ENCODE measurements around the gene SPN.
"Not testable (repeated sequence)": the region's sequence is repeated elsewhere in the genome, so short reads cannot be mapped to it uniquely, and the experiment has no call there.

The SPN gene

GRCh38 chr16:29650771-29651170 is 12.3 kb upstream of the SPN start:
- no peak overlapping the region for H3K27ac ChIP-seq (ENCODE audit: low read length)
- no peak overlapping the region for H3K4me3 ChIP-seq (ENCODE audit: low read length)
- H3K4me1 ChIP-seq (ENCODE audit: insufficient read depth, low read length): no peaks in the 10 kb centered on the region; the same call in 1 of the 2 replicates

GRCh38 chr16:29651774-29652349 is 11.2 kb upstream of the SPN start:
- no peak overlapping the region for H3K27ac ChIP-seq (ENCODE audit: low read length)
- H3K36me3 ChIP-seq (ENCODE audit: insufficient read depth, low read depth, low read length): no peaks in the 10 kb centered on the region
- no peaks in the 10 kb centered on the region; the same call in 1 of the 2 replicates for H3K4me1 ChIP-seq (ENCODE audit: insufficient read depth, low read length)
- no peak overlapping the region for H3K4me3 ChIP-seq (ENCODE audit: low read length)
- no peaks in the 10 kb centered on the region for H3K27me3 ChIP-seq (ENCODE audit: insufficient read depth, low read length)
- H3K9me3 ChIP-seq (ENCODE audit: insufficient read depth, low read depth, low read length): no peaks in the 10 kb centered on the region
- H3K9ac ChIP-seq (ENCODE audit: low read depth, low read length): no peak overlapping the region

More at GRCh38 chr16:29650771-29651170, 12.3 kb upstream of the SPN start:
- Histone ChIP-seq H3K36me3 (ENCODE audit: insufficient read depth, low read depth, low read length) (no peaks in the 10 kb centered on the region), H3K9ac (ENCODE audit: low read depth, low read length) (no peak overlapping the region), H3K27me3 (ENCODE audit: insufficient read depth, low read length) (no peaks in the 10 kb centered on the region), H3K9me3 (ENCODE audit: insufficient read depth, low read depth, low read length) (no peaks in the 10 kb centered on the region)

DNA sequence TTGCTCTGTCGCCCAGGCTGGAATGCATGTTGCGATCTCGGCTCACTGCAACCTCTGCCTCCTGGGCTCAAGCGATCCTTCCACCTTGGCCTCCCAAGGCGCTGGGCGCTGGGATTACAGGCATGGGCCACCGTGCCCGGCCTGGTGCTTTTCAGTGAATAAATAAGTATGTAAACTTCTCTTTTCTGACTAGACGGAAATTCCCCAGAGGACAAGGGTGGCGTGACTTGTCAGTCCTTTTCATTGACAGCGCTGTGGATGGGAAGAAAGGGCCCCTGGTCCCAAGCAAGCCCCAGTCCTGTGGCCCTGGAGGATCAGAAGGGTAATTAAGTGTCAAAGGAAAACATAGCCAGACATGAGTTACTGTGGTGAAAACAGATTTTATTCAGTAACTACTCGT is 9.6 kb upstream of the SPN start:
- H3K9ac ChIP-seq (ENCODE audit: low read depth, low read length): no peak overlapping the region

DNA sequence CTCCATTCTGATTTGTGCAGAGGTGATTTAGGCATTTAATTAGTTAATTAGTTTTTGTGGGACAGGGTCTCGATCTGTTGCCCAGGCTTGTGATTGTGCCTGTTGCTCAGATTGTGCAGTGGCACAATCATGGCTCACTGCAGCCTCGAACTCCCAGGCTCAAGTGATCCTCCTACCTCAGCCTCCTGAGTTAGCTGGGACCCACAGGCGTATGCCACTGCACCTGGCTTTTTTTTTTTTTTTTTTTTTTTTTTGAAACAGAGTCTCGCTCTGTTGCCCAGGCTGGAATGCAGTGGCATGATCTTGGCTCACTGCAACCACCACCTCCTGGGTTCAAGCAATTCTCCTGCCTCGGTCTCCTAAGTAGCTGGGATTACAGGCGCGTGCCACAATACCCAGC is 9.2 kb upstream of the SPN start:
- not testable (repeated sequence) for H3K27ac ChIP-seq (ENCODE audit: low read length); H3K27me3 ChIP-seq (ENCODE audit: insufficient read depth, low read length); H3K4me1 ChIP-seq (ENCODE audit: insufficient read depth, low read length)

More for the DNA sequence above, 9.6 kb upstream of the SPN start:
- Histone ChIP-seq H3K27ac (ENCODE audit: low read length) (no peak overlapping the region), H3K9me3 (ENCODE audit: insufficient read depth, low read depth, low read length) (no peaks in the 10 kb centered on the region), H3K4me1 (ENCODE audit: insufficient read depth, low read length) (no peaks in the 10 kb centered on the region; the same call in 1 of the 2 replicates), H3K27me3 (ENCODE audit: insufficient read depth, low read length) (no peaks in the 10 kb centered on the region), H3K36me3 (ENCODE audit: insufficient read depth, low read depth, low read length) (no peaks in the 10 kb centered on the region), H3K4me3 (ENCODE audit: low read length) (no peak overlapping the region)

DNA sequence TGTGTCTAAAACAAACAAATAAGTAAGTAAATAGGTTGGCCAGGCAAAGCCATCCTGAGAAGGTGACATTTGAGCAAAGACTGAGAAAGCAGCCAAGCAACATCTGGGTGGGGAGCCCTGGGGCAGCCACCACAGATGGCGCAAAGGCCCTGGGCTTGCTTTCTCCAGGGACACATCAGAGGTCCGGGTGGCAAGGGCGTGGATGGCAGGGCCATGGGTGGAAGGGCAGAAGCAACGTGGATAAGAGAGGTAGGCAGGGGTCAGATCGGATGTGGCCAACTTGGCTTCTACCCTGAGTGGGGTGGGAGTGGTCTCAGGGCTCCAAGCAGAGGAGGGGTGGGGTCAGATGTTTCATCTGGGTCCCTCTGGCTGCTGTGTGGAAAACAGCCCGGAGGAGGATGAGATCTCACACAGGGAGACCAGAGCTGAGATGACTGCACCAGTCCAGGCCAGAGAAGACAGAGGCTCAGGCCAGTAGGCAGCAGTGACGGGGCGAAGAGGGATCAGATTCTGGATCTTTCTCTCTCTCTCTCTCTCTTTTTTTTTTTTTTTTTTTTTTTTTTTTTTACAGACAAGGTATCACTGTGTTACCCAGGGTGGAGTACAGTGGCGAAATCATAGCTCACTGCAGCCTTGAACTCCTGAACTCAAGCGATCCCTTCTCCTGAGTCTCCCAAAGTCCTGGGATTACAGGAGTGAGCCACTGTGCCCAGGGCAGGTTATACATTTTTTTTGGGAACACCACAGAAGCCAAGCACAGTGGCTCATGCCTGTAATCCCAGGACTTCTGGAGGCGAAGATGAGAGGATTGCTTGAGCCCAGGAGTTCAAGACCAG is 6.1 kb upstream of the SPN start:
- Histone ChIP-seq H3K27ac (ENCODE audit: low read length) (no peak overlapping the region), H3K9me3 (ENCODE audit: insufficient read depth, low read depth, low read length) (no peaks in the 10 kb centered on the region), H3K36me3 (ENCODE audit: insufficient read depth, low read depth, low read length) (no peaks in the 10 kb centered on the region), H3K4me1 (ENCODE audit: insufficient read depth, low read length) (no peaks in the 10 kb centered on the region), H3K27me3 (ENCODE audit: insufficient read depth, low read length) (no peaks in the 10 kb centered on the region), H3K9ac (ENCODE audit: low read depth, low read length) (no peak overlapping the region), H3K4me3 (ENCODE audit: low read length) (no peak overlapping the region)

More for the DNA sequence above, 9.2 kb upstream of the SPN start:
- not testable (repeated sequence) for H3K36me3 ChIP-seq (ENCODE audit: insufficient read depth, low read depth, low read length); H3K9ac ChIP-seq (ENCODE audit: low read depth, low read length); H3K4me3 ChIP-seq (ENCODE audit: low read length); H3K9me3 ChIP-seq (ENCODE audit: insufficient read depth, low read depth, low read length)

- H3K9ac ChIP-seq (ENCODE audit: low read depth, low read length): no peak overlapping the region
- no peaks in the 10 kb centered on the region for H3K4me1 ChIP-seq (ENCODE audit: insufficient read depth, low read length)
- no peak overlapping the region for H3K27ac ChIP-seq (ENCODE audit: low read length)
- H3K36me3 ChIP-seq (ENCODE audit: insufficient read depth, low read depth, low read length): no peaks in the 10 kb centered on the region
- H3K4me3 ChIP-seq (ENCODE audit: low read length): no peak overlapping the region
- H3K9me3 ChIP-seq (ENCODE audit: insufficient read depth, low read depth, low read length): no peaks in the 10 kb centered on the region
- no peaks in the 10 kb centered on the region for H3K27me3 ChIP-seq (ENCODE audit: insufficient read depth, low read length)
Measured at GRCh38 chr16:29658705-29659104, 4.3 kb upstream of the SPN start.

- Histone ChIP-seq H3K36me3 (ENCODE audit: insufficient read depth, low read depth, low read length) (no peaks in the 10 kb centered on the region), H3K27ac (ENCODE audit: low read length) (no peak overlapping the region), H3K9ac (ENCODE audit: low read depth, low read length) (no peak overlapping the region), H3K9me3 (ENCODE audit: insufficient read depth, low read depth, low read length) (no peaks in the 10 kb centered on the region), H3K4me3 (ENCODE audit: low read length) (no peak overlapping the region), H3K4me1 (ENCODE audit: insufficient read depth, low read length) (peaks cover 6% of the 10 kb centered on the region; the same call in 1 of the 2 replicates), H3K27me3 (ENCODE audit: insufficient read depth, low read length) (no peaks in the 10 kb centered on the region)
Measured at GRCh38 chr16:29662000-29662728, 883 bp upstream of the SPN start.

DNA sequence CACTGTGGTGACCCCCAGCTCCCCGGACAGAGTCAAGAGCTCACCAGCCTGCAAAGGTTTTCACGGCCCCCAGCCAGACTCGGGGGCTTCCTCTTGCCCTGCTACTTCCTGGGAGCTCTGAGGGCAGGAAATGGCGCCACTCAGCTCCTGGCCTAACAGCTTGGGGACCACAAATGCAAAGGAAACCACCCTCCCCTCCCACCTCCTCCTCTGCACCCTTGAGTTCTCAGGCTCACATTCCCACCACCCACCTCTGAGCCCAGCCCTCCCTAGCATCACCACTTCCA is 375 bp upstream of the SPN start:
- no peak overlapping the region for H3K4me3 ChIP-seq (ENCODE audit: low read length)
- H3K36me3 ChIP-seq (ENCODE audit: insufficient read depth, low read depth, low read length): no peaks in the 10 kb centered on the region
- H3K27ac ChIP-seq (ENCODE audit: low read length): no peak overlapping the region
- peaks cover 7% of the 10 kb centered on the region; the same call in 1 of the 2 replicates for H3K4me1 ChIP-seq (ENCODE audit: insufficient read depth, low read length)
- no peaks in the 10 kb centered on the region for H3K9me3 ChIP-seq (ENCODE audit: insufficient read depth, low read depth, low read length)
- no peak overlapping the region for H3K9ac ChIP-seq (ENCODE audit: low read depth, low read length)
- H3K27me3 ChIP-seq (ENCODE audit: insufficient read depth, low read length): no peaks in the 10 kb centered on the region

- Histone ChIP-seq H3K9me3 (ENCODE audit: insufficient read depth, low read depth, low read length) (no peaks in the 10 kb centered on the region), H3K36me3 (ENCODE audit: insufficient read depth, low read depth, low read length) (no peaks in the 10 kb centered on the region), H3K9ac (ENCODE audit: low read depth, low read length) (no peak overlapping the region), H3K4me1 (ENCODE audit: insufficient read depth, low read length) (peaks cover 7% of the 10 kb centered on the region; the same call in 1 of the 2 replicates), H3K4me3 (ENCODE audit: low read length) (no peak overlapping the region), H3K27ac (ENCODE audit: low read length) (no peak overlapping the region), H3K27me3 (ENCODE audit: insufficient read depth, low read length) (no peaks in the 10 kb centered on the region)
Measured at GRCh38 chr16:29663807-29664090, 702 bp downstream of the SPN start.

GRCh38 chr16:29664091-29664921 is 1.3 kb downstream of the SPN start:
- Histone ChIP-seq H3K36me3 (ENCODE audit: insufficient read depth, low read depth, low read length) (no peaks in the 10 kb centered on the region), H3K27ac (ENCODE audit: low read length) (no peak overlapping the region), H3K27me3 (ENCODE audit: insufficient read depth, low read length) (no peaks in the 10 kb centered on the region), H3K4me3 (ENCODE audit: low read length) (no peak overlapping the region), H3K9ac (ENCODE audit: low read depth, low read length) (no peak overlapping the region), H3K4me1 (ENCODE audit: insufficient read depth, low read length) (peaks cover 7% of the 10 kb centered on the region; the same call in 1 of the 2 replicates), H3K9me3 (ENCODE audit: insufficient read depth, low read depth, low read length) (no peaks in the 10 kb centered on the region)

GRCh38 chr16:29665294-29666077 is 2.4 kb downstream of the SPN start:
- Histone ChIP-seq H3K36me3 (ENCODE audit: insufficient read depth, low read depth, low read length) (no peaks in the 10 kb centered on the region), H3K27me3 (ENCODE audit: insufficient read depth, low read length) (no peaks in the 10 kb centered on the region), H3K4me3 (ENCODE audit: low read length) (no peak overlapping the region), H3K27ac (ENCODE audit: low read length) (no peak overlapping the region), H3K9ac (ENCODE audit: low read depth, low read length) (peak overlapping the region; percentile 60; the same call in 1 of the 2 replicates), H3K9me3 (ENCODE audit: insufficient read depth, low read depth, low read length) (no peaks in the 10 kb centered on the region), H3K4me1 (ENCODE audit: insufficient read depth, low read length) (peaks cover 7% of the 10 kb centered on the region; the same call in 1 of the 2 replicates)
